Uterus (tissue), 4 donors: ENCODE data around the gene CREB1. TPM values are rescaled to one million over a fixed set of nuclear protein-coding genes. Genes with fewer than 3 reads are reported as not detected.

Experiments
- DNase-seq, 2 donors: peaks; one replicate each; pipeline ENCODE4 v3.0.0-alpha.2; 2019 to 2020
- H3K27ac ChIP-seq, 2 donors: fragments of 200-600 bp; sonication (generic); 1 replicate in 1 of 2; 2 replicates in 1 of 2; pipeline ENCODE4 v1.5.1; 2016 to 2018
- H3K27me3 ChIP-seq, 2 donors: fragments of 200-600 bp; sonication (generic); one replicate each; pipeline ENCODE4 v1.5.1; 2018 to 2019; ENCODE audit warnings: control low read depth in 1 of 2
- H3K36me3 ChIP-seq, 2 donors: fragments of 200-600 bp; sonication (generic); one replicate each; pipeline ENCODE4 v1.5.1; 2019; ENCODE audit warnings: control low read depth in 1 of 2
- H3K4me1 ChIP-seq, 2 donors: fragments of 200-600 bp; sonication (generic); one replicate each; pipeline ENCODE4 v1.5.1; 2018 to 2019; ENCODE audit warnings: control low read depth in 1 of 2
- H3K4me3 ChIP-seq, 2 donors: fragments of 200-600 bp; sonication (generic); 1 replicate in 1 of 2; 2 replicates in 1 of 2; pipeline ENCODE4 v1.5.1; 2018 to 2019; ENCODE audit warnings: mild to moderate bottlenecking in 1 of 2
- H3K9me3 ChIP-seq, 2 donors: fragments of 200-600 bp; sonication (generic); one replicate each; pipeline ENCODE4 v1.5.1; 2019; ENCODE audit warnings: control low read depth in 1 of 2
- CTCF ChIP-seq, 4 experiments: fragments of 200-600 bp in 2 of 4; fragments of 450-650 bp in 2 of 4; sonication (generic) in 2 of 4; IDR thresholded peaks; one replicate each; pipeline ENCODE4 v1.5.1; 2016 to 2019; ENCODE audit warnings: antibody characterized with exemption in 4 of 4, mild to moderate bottlenecking in 2 of 4, moderate library complexity in 1 of 4
- POLR2A ChIP-seq, 2 donors: fragments of 450-650 bp; IDR thresholded peaks; one replicate each; pipeline ENCODE4 v1.6.1; 2016; ENCODE audit warnings: antibody characterized with exemption in 2 of 2, mild to moderate bottlenecking in 1 of 2, moderate library complexity in 1 of 2
- intact Hi-C: fragments of 100-400 bp; cut with DNase I; formaldehyde crosslinking; loops from one replicate; pipeline ENCODE4 v1.15.1; 2023; ENCODE audit warnings: low total_unique reads
- total RNA-seq, 4 donors: library from RNA; depleted of rRNA in 3 of 4; stranded (reverse); fragments of >200 nt in 3 of 4; gene quantifications; one replicate each; pipeline versions ENCODE4 v1.1.0 to v1.2.4, GENCODE V29; 2014 to 2023
- donor health status: DM: yes; HTN: yes; CAD: no.

CREB1 gene
- total RNA-seq, 4 donors from 2014 or later: 36.5 to 96.5 (median 71.7) TPM

DNA sequence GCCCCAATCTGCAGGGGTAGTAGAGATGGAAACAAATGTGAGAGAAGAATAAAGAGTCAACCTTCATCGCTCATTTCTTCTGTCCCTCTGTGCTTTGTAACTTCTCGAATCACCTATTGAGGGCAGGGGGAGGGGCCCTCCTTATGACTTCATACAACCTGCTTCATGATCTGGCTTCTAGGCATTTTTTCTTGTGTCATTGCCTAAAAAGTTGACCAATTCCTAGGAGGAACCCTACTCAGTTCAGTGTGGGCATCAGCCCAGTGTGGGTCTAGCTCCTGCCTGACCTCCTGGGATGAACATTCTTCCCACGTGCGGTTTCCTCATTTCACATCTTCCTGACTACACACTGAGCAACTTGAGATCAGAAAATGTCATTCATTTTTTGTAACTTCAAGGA is 46.3 kb upstream of the CREB1 start:
- Histone ChIP-seq H3K27ac (no peak overlapping the region), H3K4me3 (no peak overlapping the region), H3K9me3 (no peaks in the 10 kb centered on the region), H3K27me3 (no peaks in the 10 kb centered on the region), H3K36me3 (no peaks in the 10 kb centered on the region), H3K4me1 (no peaks in the 10 kb centered on the region)
- no peak for DNase-seq
- intact Hi-C loops: no loop called here
- TF ChIP-seq CTCF (IDR thresholded peaks at IDR 0.05) (no peak), POLR2A (IDR thresholded peaks at IDR 0.05) (no peak)

- TF ChIP-seq CTCF (IDR thresholded peaks at IDR 0.05) (no peak), POLR2A (IDR thresholded peaks at IDR 0.05) (no peak)
- no peak overlapping the region for H3K27ac ChIP-seq
- no peak for DNase-seq
- no peak overlapping the region for H3K4me3 ChIP-seq
- no peaks in the 10 kb centered on the region for H3K9me3 ChIP-seq
- no peaks in the 10 kb centered on the region for H3K36me3 ChIP-seq
- intact Hi-C loops: no loop called here
- H3K4me1 ChIP-seq: no peaks in the 10 kb centered on the region
- no peaks in the 10 kb centered on the region for H3K27me3 ChIP-seq
These were observed 45.0 kb upstream of the CREB1 start for GRCh38 chr2:207484444-207485391.

DNA sequence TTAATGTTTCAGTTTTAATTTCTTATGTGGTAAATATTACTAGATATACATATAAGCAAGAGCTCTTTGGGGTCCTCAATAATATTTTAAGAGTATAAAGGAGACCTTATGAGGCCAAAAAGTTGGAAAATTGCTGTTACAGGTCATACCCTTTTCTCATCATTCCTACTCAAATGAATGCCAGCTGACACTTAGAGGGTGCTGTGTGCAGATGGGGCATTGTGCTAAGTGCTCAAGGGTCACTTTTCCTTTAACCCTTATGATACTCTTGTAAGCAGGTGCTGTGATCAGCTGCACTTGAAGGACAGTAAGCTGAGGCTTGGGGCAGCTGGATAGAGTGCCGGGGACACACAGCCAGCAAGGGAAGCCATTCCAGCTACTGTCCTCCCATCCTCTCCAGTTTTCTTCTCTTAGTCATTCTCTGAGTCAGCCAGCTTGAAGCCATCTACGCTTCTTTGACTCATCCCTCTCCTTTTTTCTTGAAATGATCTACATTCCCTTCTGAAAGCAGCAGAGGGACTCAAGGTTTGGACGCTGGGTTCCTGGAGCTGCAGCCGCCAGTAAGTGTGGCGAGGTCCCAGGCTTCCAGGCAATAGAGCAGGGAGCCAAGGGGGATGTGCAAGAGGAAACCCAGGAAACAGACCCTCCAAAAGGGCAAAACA is 42.0 kb upstream of the CREB1 start:
- Histone ChIP-seq H3K27ac (no peak overlapping the region), H3K36me3 (no peaks in the 10 kb centered on the region), H3K4me1 (no peaks in the 10 kb centered on the region), H3K27me3 (no peaks in the 10 kb centered on the region), H3K4me3 (no peak overlapping the region), H3K9me3 (no peaks in the 10 kb centered on the region)
- intact Hi-C loops: no loop called here
- TF ChIP-seq POLR2A (IDR thresholded peaks at IDR 0.05): no peak
- no peak for TF ChIP-seq CTCF (IDR thresholded peaks at IDR 0.05)
- no peak for DNase-seq

GRCh38 chr2:207489251-207489650 is 40.5 kb upstream of the CREB1 start:
- no peak for DNase-seq
- H3K4me1 ChIP-seq: no peaks in the 10 kb centered on the region
- H3K36me3 ChIP-seq: no peaks in the 10 kb centered on the region
- no peak overlapping the region for H3K27ac ChIP-seq
- TF ChIP-seq POLR2A (IDR thresholded peaks at IDR 0.05) (no peak), CTCF (IDR thresholded peaks at IDR 0.05) (no peak)
- H3K27me3 ChIP-seq: no peaks in the 10 kb centered on the region
- no peaks in the 10 kb centered on the region for H3K9me3 ChIP-seq
- no peak overlapping the region for H3K4me3 ChIP-seq
- intact Hi-C loops: no loop called here

GRCh38 chr2:207490441-207490840 is 39.3 kb upstream of the CREB1 start:
- no peaks in the 10 kb centered on the region for H3K27me3 ChIP-seq
- H3K9me3 ChIP-seq: no peaks in the 10 kb centered on the region
- TF ChIP-seq POLR2A (IDR thresholded peaks at IDR 0.05) (no peak), CTCF (IDR thresholded peaks at IDR 0.05) (no peak)
- intact Hi-C loops: no loop called here
- H3K36me3 ChIP-seq: no peaks in the 10 kb centered on the region
- no peaks in the 10 kb centered on the region for H3K4me1 ChIP-seq
- no peak overlapping the region for H3K27ac ChIP-seq
- no peak overlapping the region for H3K4me3 ChIP-seq
- DNase-seq: no peak
